ENCODE results near the gene CD83. TPM values are rescaled to one million over a fixed set of nuclear protein-coding genes. Genes with fewer than 3 reads are reported as not detected.

CD83 gene
- total and polyA plus RNA-seq, 2 donors (not counting 1 experiment from before 2014, with no cell fraction given): 320 to 332 TPM

DNA sequence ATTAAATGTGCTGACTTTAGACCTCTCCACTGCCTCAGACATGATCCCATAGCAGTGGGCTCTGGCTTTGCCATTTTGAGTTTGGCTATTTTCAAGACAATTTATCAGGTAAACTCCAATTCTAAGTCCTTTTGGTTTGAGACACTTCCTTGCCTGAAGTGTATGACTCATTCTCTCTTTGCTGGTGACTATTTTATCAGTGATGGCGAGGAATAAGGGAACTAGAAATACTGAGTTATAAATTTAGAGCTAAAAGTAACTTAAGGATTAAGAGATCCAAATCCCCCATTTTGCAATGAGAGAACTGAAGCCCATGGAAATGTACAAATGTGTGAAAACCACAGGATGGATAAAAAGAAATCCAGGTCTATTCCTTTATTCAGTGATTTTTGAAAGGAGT is 30.9 kb upstream of the CD83 start:
- Histone ChIP-seq H2AFZ (ENCODE audit: insufficient read depth, low read depth, low read length, poor library complexity, severe bottlenecking) (no peak overlapping the region), H3K9ac (ENCODE audit: low read length) (no peak overlapping the region), H3K9me3 (ENCODE audit: control extremely low read depth in 1 of 3, control insufficient read depth in 2 of 3, insufficient read depth in 1 of 3, low read length in 2 of 3) (peaks cover 0 to 4% (median 0%) of the 10 kb centered on the region in 3 donors), H3K79me2 (ENCODE audit: control insufficient read depth, insufficient read depth, low read length) (peaks cover 17% of the 10 kb centered on the region), H3K4me1 (ENCODE audit: control insufficient read depth in 2 of 2, insufficient read depth in 2 of 2, low read length in 2 of 2) (peaks cover 64 to 71% of the 10 kb centered on the region in 2 donors), H3K4me2 (replicated peaks; ENCODE audit: low read depth, low read length, poor library complexity, severe bottlenecking) (no peak overlapping the region), H3K36me3 (replicated peaks in 1 of 2; ENCODE audit: control extremely low read depth in 1 of 2, control insufficient read depth in 1 of 2, extremely low read depth in 1 of 2, insufficient read depth in 2 of 2, low read length in 1 of 2) (no peaks in the 10 kb centered on the region), H4K20me1 (ENCODE audit: control insufficient read depth, insufficient read depth, low read length, poor library complexity, severe bottlenecking) (no peaks in the 10 kb centered on the region), H3K4me3 (ENCODE audit: control extremely low read depth in 1 of 5, extremely low read depth in 1 of 5, insufficient read depth in 1 of 5, low read depth in 2 of 5, low read length in 4 of 5) (no peak overlapping the region), H3K27me3 (replicated peaks in 1 of 4; ENCODE audit: control extremely low read depth in 1 of 4, control insufficient read depth in 3 of 4, insufficient read depth in 4 of 4, low read length in 3 of 4) (no peaks in the 10 kb centered on the region), H3K27ac (ENCODE audit: low read length in 2 of 2) (no peak overlapping the region)
- ATAC-seq (ENCODE audit: low read depth) (no peak), DNase-seq (no peak)
- no CpG with 5 or more reads among the region's 1 CpG for WGBS (ENCODE audit: insufficient coverage)
- H3K4me1 Mint-ChIP-seq: peaks cover 80% of the 10 kb centered on the region
- CTCF ChIA-PET: interaction anchor here (0.6 to 2.9 kb wide), 4 partner anchors 9 to 40 kb away, joined by 3 to 11 read pairs (median 4); no protein-coding TSS in a partner anchor
- H3K4me3 Mint-ChIP-seq: no peak overlapping the region
- TF ChIP-seq EZH2 (IDR thresholded peaks at IDR 0.05; ENCODE audit: borderline replicate concordance, insufficient read depth, low read depth, low read length, poor library complexity, severe bottlenecking): no peak
- TF ChIP-seq, protein P1, sequence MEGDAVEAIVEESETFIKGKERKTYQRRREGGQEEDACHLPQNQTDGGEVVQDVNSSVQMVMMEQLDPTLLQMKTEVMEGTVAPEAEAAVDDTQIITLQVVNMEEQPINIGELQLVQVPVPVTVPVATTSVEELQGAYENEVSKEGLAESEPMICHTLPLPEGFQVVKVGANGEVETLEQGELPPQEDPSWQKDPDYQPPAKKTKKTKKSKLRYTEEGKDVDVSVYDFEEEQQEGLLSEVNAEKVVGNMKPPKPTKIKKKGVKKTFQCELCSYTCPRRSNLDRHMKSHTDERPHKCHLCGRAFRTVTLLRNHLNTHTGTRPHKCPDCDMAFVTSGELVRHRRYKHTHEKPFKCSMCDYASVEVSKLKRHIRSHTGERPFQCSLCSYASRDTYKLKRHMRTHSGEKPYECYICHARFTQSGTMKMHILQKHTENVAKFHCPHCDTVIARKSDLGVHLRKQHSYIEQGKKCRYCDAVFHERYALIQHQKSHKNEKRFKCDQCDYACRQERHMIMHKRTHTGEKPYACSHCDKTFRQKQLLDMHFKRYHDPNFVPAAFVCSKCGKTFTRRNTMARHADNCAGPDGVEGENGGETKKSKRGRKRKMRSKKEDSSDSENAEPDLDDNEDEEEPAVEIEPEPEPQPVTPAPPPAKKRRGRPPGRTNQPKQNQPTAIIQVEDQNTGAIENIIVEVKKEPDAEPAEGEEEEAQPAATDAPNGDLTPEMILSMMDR (IDR thresholded peaks at IDR 0.05): no peak
- no peaks in the 10 kb centered on the region for H3K27me3 Mint-ChIP-seq
- POLR2A ChIA-PET: no interaction called here
- intact Hi-C loops (cut with micrococcal nuclease): no loop called here
- H3K9me3 Mint-ChIP-seq (ENCODE audit: insufficient read depth): no peaks in the 10 kb centered on the region
- peak overlapping the region; percentile 1 for H3K27ac Mint-ChIP-seq

GRCh38 chr6:14088600-14089192 is 28.9 kb upstream of the CD83 start:
- Mint-ChIP-seq H3K4me1 (peaks cover 83% of the 10 kb centered on the region), H3K27ac (peak overlapping the region; percentile 59), H3K4me3 (peak overlapping the region; percentile 66), H3K27me3 (no peaks in the 10 kb centered on the region), H3K9me3 (ENCODE audit: insufficient read depth) (no peaks in the 10 kb centered on the region)
- Histone ChIP-seq H3K4me3 (ENCODE audit: control extremely low read depth in 1 of 5, extremely low read depth in 1 of 5, insufficient read depth in 1 of 5, low read depth in 2 of 5, low read length in 4 of 5) (peak overlapping the region in 2 of 5 experiments; percentile 17 to 27), H2AFZ (ENCODE audit: insufficient read depth, low read depth, low read length, poor library complexity, severe bottlenecking) (peak overlapping the region; percentile 2), H3K79me2 (ENCODE audit: control insufficient read depth, insufficient read depth, low read length) (peaks cover 22% of the 10 kb centered on the region), H3K9ac (ENCODE audit: low read length) (peak overlapping the region; percentile 24), H3K4me2 (replicated peaks; ENCODE audit: low read depth, low read length, poor library complexity, severe bottlenecking) (peak overlapping the region; percentile 46), H3K9me3 (ENCODE audit: control extremely low read depth in 1 of 3, control insufficient read depth in 2 of 3, insufficient read depth in 1 of 3, low read length in 2 of 3) (peaks cover 0 to 4% (median 0%) of the 10 kb centered on the region in 3 donors), H4K20me1 (ENCODE audit: control insufficient read depth, insufficient read depth, low read length, poor library complexity, severe bottlenecking) (no peaks in the 10 kb centered on the region), H3K27ac (ENCODE audit: low read length in 2 of 2) (no peak overlapping the region), H3K36me3 (replicated peaks in 1 of 2; ENCODE audit: control extremely low read depth in 1 of 2, control insufficient read depth in 1 of 2, extremely low read depth in 1 of 2, insufficient read depth in 2 of 2, low read length in 1 of 2) (no peaks in the 10 kb centered on the region), H3K27me3 (replicated peaks in 1 of 4; ENCODE audit: control extremely low read depth in 1 of 4, control insufficient read depth in 3 of 4, insufficient read depth in 4 of 4, low read length in 3 of 4) (no peaks in the 10 kb centered on the region), H3K4me1 (ENCODE audit: control insufficient read depth in 2 of 2, insufficient read depth in 2 of 2, low read length in 2 of 2) (peaks cover 71 to 73% of the 10 kb centered on the region in 2 donors)
- TF ChIP-seq EZH2 (IDR thresholded peaks at IDR 0.05; ENCODE audit: borderline replicate concordance, insufficient read depth, low read depth, low read length, poor library complexity, severe bottlenecking): no peak
- TF ChIP-seq, protein P1 (IDR thresholded peaks at IDR 0.05): no peak
- ChIA-PET POLR2A (no interaction called here), CTCF (interaction anchor here (0.9 to 1.4 kb wide), 7 partner anchors 20 to 35 kb away, joined by 3 to 9 read pairs (median 5); partner anchors contain the start of gene CD83)
- WGBS (ENCODE audit: insufficient coverage): 59% methylated on average over 2 of the region's 4 CpGs
- no peak for ATAC-seq (ENCODE audit: low read depth)
- no peak for DNase-seq
- intact Hi-C loops (cut with micrococcal nuclease): no loop called here

All from B cell (primary cell).